C4-2B (cell line): ENCODE results near the gene ATF7.
"Not testable (repeated sequence)": the region's sequence is repeated elsewhere in the genome, so short reads cannot be mapped to it uniquely, and the experiment has no call there.

Experiments used
- H3K27ac ChIP-seq: fragments of 450-650 bp; 2 replicates; pipeline ENCODE4 v1.5.1; 2017
- ZFX ChIP-seq: fragments of 450-650 bp; IDR thresholded peaks from 2 replicates; pipeline ENCODE4 v1.6.1; 2017
- TF ChIP-seq, protein P1 (sequence below): fragments of 450-650 bp; conservative IDR thresholded peaks from 2 replicates; pipeline ENCODE4 v1.5.1; 2017; ENCODE audit warnings: mild to moderate bottlenecking

Gene ATF7

DNA sequence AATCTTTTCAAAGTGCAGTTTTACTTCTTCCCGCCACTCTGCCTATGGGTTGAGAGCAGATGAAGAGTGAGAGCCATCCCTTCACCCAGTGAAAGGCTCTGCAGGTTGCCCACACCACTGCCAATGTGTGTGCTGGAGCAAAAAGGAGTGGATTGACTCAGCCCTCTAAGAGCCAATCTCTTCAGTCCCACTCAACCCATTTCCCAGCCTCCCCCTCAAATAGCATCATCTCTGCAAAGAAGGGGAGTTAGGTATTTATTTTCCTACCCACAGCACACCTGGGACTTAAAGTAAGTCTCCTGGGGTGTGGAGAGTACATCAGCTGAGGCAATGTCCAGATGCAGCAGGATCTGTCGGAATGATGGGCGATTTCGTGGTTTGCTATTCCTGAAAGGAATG, 142.2 kb downstream of the ATF7 start:
- H3K27ac ChIP-seq = peak overlapping the region; percentile 1; the same call in 1 of the 2 replicates
- no peak for TF ChIP-seq ZFX

DNA sequence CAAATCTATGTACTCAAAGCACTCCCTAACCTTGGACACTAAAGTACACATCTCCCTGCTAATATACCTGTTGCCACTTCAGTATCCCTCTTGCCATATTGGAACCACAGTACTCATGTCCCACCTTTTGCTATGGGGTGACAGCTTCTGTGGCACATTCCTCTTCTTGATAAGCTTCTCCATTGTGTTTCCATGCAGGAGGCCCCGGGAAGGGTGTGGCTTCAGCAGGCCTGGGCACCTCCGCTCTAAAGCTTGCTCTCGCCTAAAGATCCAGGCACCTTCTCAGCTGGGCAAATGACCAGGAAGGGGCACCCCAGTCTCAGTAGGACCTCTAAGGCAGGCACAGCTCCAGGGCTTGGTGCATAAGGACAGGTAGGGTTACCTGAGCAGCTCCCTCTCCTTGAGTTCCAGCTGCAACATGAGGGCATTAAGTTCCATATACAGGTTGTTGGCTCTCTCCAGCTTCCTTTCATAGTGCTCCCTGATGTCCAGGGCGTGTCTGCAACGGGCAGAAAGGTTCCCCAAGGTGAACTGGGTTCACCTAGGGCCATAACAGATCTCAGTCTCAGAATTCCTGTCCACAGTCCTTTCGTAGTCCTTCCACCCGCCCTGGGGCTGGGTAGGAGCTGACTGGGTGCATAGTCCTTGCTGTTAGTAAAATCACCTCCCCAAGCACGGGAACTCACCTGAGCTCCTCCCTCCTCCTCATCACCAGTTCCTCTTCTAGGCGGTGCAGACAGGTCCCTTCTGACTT, 142.8 kb downstream of the ATF7 start:
- TF ChIP-seq, protein P1, sequence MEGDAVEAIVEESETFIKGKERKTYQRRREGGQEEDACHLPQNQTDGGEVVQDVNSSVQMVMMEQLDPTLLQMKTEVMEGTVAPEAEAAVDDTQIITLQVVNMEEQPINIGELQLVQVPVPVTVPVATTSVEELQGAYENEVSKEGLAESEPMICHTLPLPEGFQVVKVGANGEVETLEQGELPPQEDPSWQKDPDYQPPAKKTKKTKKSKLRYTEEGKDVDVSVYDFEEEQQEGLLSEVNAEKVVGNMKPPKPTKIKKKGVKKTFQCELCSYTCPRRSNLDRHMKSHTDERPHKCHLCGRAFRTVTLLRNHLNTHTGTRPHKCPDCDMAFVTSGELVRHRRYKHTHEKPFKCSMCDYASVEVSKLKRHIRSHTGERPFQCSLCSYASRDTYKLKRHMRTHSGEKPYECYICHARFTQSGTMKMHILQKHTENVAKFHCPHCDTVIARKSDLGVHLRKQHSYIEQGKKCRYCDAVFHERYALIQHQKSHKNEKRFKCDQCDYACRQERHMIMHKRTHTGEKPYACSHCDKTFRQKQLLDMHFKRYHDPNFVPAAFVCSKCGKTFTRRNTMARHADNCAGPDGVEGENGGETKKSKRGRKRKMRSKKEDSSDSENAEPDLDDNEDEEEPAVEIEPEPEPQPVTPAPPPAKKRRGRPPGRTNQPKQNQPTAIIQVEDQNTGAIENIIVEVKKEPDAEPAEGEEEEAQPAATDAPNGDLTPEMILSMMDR = no peak
- TF ChIP-seq ZFX = no peak
- H3K27ac ChIP-seq = peak overlapping the region; percentile 1; the same call in 1 of the 2 replicates

DNA sequence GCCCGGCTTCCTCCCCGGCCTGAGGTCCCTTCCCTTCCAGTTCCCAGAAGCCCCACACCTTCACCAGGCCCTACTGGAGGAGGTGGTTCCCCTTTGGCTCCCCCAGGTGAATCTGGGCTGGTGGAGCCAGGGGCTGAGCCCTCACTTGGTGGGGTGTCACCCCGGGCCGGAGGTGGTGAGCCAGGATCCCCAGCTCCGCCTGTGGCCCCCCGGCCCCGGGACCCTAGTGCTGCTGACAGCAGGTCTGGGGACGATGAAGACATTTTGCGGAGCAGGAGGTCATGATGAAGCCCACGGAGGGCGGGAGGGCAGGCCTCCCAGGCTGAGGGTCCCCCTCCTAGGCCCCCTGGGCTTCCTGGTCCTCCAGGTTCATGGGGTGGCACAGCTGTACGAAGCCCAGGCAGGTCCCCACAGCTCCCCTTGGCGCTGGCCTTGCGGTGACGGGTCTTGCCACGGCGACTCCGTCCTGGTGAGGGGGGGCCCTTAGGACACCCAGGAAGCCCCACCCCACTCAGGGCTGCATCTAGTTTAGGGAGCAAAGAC, 143.5 kb downstream of the ATF7 start:
- H3K27ac ChIP-seq = no peak overlapping the region
- no peak for TF ChIP-seq ZFX
- TF ChIP-seq, protein P1 = no peak

DNA sequence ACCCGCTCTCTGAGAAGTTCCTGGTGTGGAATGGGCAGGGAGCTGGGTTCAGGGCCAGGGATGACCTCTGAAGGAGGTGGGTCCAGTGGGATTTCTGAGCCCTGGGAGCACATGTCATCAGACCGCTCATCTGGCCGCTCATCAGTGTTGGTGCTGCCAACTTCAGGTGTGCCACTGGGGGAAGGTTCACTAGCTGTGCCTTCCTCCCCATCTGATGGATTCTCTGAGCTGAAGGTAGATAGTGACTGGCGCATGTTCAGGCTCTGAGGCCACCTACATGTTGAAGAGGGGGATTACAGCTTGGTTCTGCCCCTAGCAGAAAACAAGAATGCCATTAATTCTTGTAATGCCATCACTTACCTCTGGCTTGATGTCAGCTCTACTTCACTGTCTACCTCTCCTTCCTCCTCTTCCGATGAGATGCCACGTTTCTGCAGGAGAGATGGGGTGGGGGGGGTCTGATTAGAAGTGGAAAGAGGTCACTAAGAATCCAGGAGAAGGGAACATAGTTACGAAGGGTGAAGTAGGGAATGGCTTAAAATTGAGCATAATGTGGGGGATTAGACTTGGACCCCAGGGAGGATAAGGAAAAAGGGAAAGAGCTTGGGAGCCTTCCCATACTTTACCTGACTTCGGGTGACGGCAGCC, 144.1 kb downstream of the ATF7 start:
- no peak for TF ChIP-seq ZFX
- TF ChIP-seq, protein P1 = no peak
- H3K27ac ChIP-seq = no peak overlapping the region

DNA sequence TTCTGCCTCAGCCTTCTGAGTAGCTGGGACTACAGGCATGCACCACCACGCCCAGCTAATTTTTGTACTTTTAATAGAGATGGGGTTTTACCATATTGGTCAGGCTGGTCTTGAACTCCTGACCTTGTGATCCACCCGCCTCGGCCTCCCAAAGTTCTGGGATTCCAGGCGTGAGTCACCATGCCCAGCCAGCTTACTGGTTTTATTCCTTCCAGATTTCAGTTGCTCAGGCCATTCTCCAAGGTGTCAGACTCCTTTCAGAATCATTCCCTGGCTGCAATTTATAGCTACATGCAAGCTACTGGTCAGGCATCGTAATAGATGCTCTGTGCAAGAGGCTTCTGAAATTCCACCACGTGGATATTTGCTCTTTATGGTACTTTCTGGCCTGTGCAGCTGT, 144.7 kb downstream of the ATF7 start:
- not testable (repeated sequence) for H3K27ac ChIP-seq

DNA sequence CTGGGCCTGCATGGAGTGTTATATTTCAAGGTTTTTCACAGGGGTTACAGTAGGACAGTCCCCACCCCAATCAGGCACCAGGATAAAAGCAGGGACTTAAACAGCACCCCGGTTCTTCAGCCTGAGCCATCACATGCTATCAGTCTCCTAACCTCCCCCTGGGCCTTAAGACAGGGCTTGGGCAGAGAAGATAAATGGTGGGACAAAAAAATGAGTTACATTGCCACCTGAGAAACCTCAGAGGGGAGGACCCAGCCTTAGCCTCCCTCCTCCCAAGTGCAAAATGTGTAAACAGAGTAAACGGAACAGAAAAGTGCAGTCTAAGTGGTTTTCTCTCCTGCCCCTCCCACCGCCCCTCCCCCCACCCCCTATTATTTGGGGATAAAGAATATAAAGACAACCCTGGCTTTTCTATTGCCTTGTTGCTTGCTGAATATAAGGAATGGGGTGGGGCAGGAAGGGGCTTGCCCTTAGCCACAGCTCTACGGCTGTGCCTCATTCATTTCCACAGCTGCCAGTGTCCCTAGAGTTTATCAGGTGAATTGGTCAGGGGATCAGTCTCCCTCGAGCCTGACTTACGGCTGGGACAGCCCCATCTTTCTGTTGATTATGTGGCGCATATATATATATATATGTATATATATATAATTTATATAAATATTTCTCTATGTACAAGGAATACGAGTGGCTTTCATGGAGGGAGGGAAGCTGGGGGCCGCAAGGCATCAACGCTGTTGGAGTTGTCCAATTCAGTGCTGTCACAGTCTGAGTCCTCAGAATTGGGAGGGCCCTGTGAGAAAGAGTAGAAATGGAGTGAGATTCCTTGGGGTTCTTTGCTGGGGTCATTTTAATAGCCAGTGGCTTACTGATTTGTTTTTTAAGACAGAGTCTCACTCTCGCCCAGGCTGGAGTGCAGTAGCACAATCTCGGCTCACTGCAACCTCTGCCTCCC, 145.4 kb downstream of the ATF7 start:
- H3K27ac ChIP-seq = no peak overlapping the region
- TF ChIP-seq, protein P1 = no peak
- no peak for TF ChIP-seq ZFX

DNA sequence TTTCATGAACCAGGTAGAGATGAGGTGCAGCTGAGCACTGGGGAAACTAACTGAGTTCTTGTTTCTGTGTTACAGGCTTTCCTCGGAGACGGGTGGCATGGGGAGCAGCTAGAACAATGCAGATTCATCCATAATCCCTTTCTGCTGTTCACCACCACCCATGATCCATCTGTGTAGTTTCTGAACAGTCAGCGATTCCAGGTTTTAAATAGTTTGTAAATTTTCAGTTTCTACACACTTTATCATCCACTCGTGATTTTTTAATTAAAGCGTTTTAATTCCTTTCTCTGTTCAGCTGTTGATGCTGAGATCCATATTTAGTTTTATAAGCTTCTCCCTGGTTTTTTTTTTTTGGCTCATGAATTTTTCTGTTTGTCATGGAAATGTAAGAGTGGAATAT, 146.9 kb downstream of the ATF7 start:
- TF ChIP-seq, protein P1 = no peak
- TF ChIP-seq ZFX = no peak
- no peak overlapping the region for H3K27ac ChIP-seq

DNA sequence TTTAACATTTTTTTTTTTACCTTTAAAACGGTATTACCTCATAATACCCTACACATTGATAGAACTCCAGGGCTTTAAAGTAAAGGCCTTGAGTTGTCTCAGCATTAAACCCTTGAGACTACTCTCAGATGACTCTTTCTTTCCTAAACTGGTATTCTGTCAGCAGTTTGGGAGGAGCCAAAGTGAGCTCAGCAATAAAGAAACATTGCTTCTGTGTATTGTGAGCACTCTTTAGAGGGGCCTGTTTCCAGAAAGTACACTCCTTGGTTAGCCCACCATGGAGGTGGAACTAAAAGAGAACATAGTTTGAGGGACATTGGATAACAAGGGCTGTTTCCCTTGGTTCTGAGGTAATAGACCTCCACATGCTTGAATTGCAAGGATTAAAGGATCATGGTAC, 147.3 kb downstream of the ATF7 start:
- TF ChIP-seq, protein P1 = no peak
- TF ChIP-seq ZFX = no peak
- H3K27ac ChIP-seq = no peak overlapping the region
